Prostate gland (tissue), 2 donors: ENCODE data around the gene COMMD8. TPM values are rescaled to one million over a fixed set of nuclear protein-coding genes. Genes with fewer than 3 reads are reported as not detected.

Source experiments
- DNase-seq: peaks from one replicate; pipeline ENCODE4 v3.0.0-alpha.2; 2019; ENCODE audit warnings: low spot score
- H3K27ac ChIP-seq, 2 donors: fragments of 200-600 bp; sonication (generic); 2 replicates each; pipeline ENCODE4 v1.5.1; 2017 to 2019
- H3K27me3 ChIP-seq: fragments of 200-600 bp; sonication (generic); replicated peaks from 2 replicates; pipeline ENCODE4 v1.5.1; 2019; ENCODE audit not compliant: insufficient read depth
- H3K36me3 ChIP-seq, 2 donors: fragments of 200-600 bp; sonication (generic); 1 replicate in 1 of 2; 2 replicates in 1 of 2; pipeline versions ENCODE4 v1.5.1 to v1.8.1; 2017 to 2019
- H3K4me1 ChIP-seq: fragments of 200-600 bp; sonication (generic); replicated peaks from 2 replicates; pipeline ENCODE4 v1.5.1; 2019
- H3K4me3 ChIP-seq, 2 donors: fragments of 200-600 bp; sonication (generic); 2 replicates each; pipeline ENCODE4 v1.5.1; 2017 to 2019
- H3K9me3 ChIP-seq: fragments of 200-600 bp; sonication (generic); 2 replicates; pipeline ENCODE4 v1.5.1; 2017
- CTCF ChIP-seq, 4 experiments: fragments of 200-600 bp in 2 of 4; fragments of 450-650 bp in 2 of 4; sonication (generic) in 2 of 4; IDR thresholded peaks; 1 replicate in 3 of 4; 2 replicates in 1 of 4; pipeline ENCODE4 v1.5.1; 2016 to 2019; ENCODE audit warnings: antibody characterized with exemption in 4 of 4, mild to moderate bottlenecking in 2 of 4, moderate library complexity in 2 of 4
- POLR2A ChIP-seq: fragments of 450-650 bp; IDR thresholded peaks from one replicate; pipeline ENCODE4 v1.6.1; 2016; ENCODE audit warnings: antibody characterized with exemption, mild to moderate bottlenecking
- POLR2AphosphoS5 ChIP-seq: sonication (generic); formaldehyde crosslinking; IDR thresholded peaks from one replicate; pipeline ENCODE4 v1.6.1; 2017; ENCODE audit warnings: antibody characterized with exemption
- WGBS: methylation state at CpG from one replicate; pipeline ENCODE4 v1.1.5; 2018; 5-methylcytosine and 5-hydroxymethylcytosine counted together
- intact Hi-C: fragments of 100-400 bp; cut with DNase I; formaldehyde crosslinking; loops from one replicate; pipeline ENCODE4 v1.14.2; 2022
- total RNA-seq, 2 donors: library from RNA; depleted of rRNA; stranded (reverse); fragments of >200 nt; gene quantifications; one replicate each; pipeline ENCODE4 v1.1.0, GENCODE V29; 2016

COMMD8 gene
- total RNA-seq, 2 donors from 2014 or later: 11.9 to 12.2 TPM

GRCh38 chr4:47500776-47501175 is 37.3 kb upstream of the COMMD8 start:
- intact Hi-C loops: no loop called here
- 57% methylated on average over 3 of the region's 3 CpGs for WGBS

DNA sequence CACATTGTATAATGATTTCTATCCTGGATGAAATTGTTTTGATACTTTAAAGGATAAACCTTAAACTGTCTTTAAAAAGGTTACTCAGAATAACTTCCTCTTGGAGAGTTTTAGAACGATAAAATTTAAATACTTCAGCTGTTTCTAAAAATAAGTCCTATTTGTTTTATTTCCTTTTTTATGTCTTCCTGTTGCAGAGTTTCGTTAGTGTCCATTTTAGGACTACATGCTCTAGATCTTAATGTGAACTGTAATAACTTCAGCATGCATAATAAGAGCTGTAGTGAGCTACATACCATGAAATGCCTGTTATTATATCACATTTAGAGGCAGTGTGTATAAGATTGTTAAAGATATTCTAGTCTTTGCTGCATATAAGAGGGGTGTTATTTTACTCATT is 36.2 kb upstream of the COMMD8 start:
- Histone ChIP-seq H3K36me3 (no peaks in the 10 kb centered on the region), H3K4me1 (no peaks in the 10 kb centered on the region), H3K27me3 (no peaks in the 10 kb centered on the region), H3K27ac (no peak overlapping the region), H3K4me3 (no peak overlapping the region), H3K9me3 (no peaks in the 10 kb centered on the region)
- 58% methylated on average over 2 of the region's 2 CpGs for WGBS
- DNase-seq: no peak
- TF ChIP-seq POLR2AphosphoS5 (no peak), CTCF (IDR thresholded peaks at IDR 0.05) (no peak), POLR2A (no peak)
- intact Hi-C loops: no loop called here

More at GRCh38 chr4:47500776-47501175, 37.3 kb upstream of the COMMD8 start:
- no peaks in the 10 kb centered on the region for H3K9me3 ChIP-seq
- no peaks in the 10 kb centered on the region for H3K27me3 ChIP-seq
- H3K4me1 ChIP-seq: no peaks in the 10 kb centered on the region
- no peak overlapping the region for H3K27ac ChIP-seq
- no peak for DNase-seq
- no peaks in the 10 kb centered on the region for H3K36me3 ChIP-seq
- TF ChIP-seq POLR2AphosphoS5 (no peak), CTCF (IDR thresholded peaks at IDR 0.05) (no peak), POLR2A (no peak)
- H3K4me3 ChIP-seq: no peak overlapping the region

- no peak for TF ChIP-seq POLR2AphosphoS5
- no peak for TF ChIP-seq CTCF (IDR thresholded peaks at IDR 0.05)
- no peak for TF ChIP-seq POLR2A
- H3K9me3 ChIP-seq: no peaks in the 10 kb centered on the region
- no peaks in the 10 kb centered on the region for H3K4me1 ChIP-seq
- H3K27me3 ChIP-seq: no peaks in the 10 kb centered on the region
- H3K4me3 ChIP-seq: no peak overlapping the region
- 64% methylated on average over 6 of the region's 6 CpGs for WGBS
- no peak overlapping the region for H3K27ac ChIP-seq
- intact Hi-C loops: no loop called here
- H3K36me3 ChIP-seq: no peaks in the 10 kb centered on the region
- no peak for DNase-seq
Measured at GRCh38 chr4:47498899-47499298, 35.4 kb upstream of the COMMD8 start.

DNA sequence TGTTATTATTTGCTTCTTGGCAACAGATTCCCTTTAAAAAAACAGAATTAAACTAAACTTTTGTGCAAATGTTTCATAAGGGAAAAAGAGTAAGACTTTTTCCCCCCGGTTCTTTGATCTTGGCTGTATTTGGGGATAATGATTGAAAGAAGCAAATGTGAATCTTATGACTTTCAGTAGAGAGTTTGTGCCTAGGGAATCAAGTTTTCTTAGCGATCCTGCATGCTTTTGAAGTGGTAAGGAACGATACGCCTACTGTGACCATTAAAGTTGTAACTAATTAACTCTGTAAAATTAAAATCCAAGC is 30.6 kb upstream of the COMMD8 start:
- Histone ChIP-seq H3K36me3 (no peaks in the 10 kb centered on the region), H3K9me3 (no peaks in the 10 kb centered on the region), H3K4me3 (no peak overlapping the region), H3K27ac (no peak overlapping the region), H3K27me3 (no peaks in the 10 kb centered on the region), H3K4me1 (peaks cover 3% of the 10 kb centered on the region)
- no peak for DNase-seq
- 47% methylated on average over 4 of the region's 4 CpGs for WGBS
- no peak for TF ChIP-seq CTCF (IDR thresholded peaks at IDR 0.05)
- TF ChIP-seq POLR2AphosphoS5: no peak
- TF ChIP-seq POLR2A: no peak
- intact Hi-C loops: no loop called here

GRCh38 chr4:47493238-47494123 is 30.0 kb upstream of the COMMD8 start:
- intact Hi-C loops: no loop called here
- Histone ChIP-seq H3K36me3 (no peaks in the 10 kb centered on the region), H3K4me1 (peaks cover 3% of the 10 kb centered on the region), H3K27ac (no peak overlapping the region), H3K9me3 (no peaks in the 10 kb centered on the region), H3K27me3 (no peaks in the 10 kb centered on the region), H3K4me3 (no peak overlapping the region)
- DNase-seq: no peak
- TF ChIP-seq POLR2AphosphoS5 (no peak), CTCF (IDR thresholded peaks at IDR 0.05) (no peak), POLR2A (no peak)
- 81% methylated on average over 3 of the region's 3 CpGs for WGBS
